Panc1 (cell line): ENCODE data around the gene MFSD12.

Source experiments
- CTCF ChIP-seq: fragments of 450-650 bp; IDR thresholded peaks from 2 replicates; pipeline ENCODE4 v1.5.1; 2017; ENCODE audit warnings: mild to moderate bottlenecking
- POLR2AphosphoS5 ChIP-seq: IDR thresholded peaks from 2 replicates; pipeline ENCODE4 v1.6.1; 2012; ENCODE audit warnings: mild to moderate bottlenecking, low read depth, low read length, moderate library complexity
- SIN3A ChIP-seq: IDR thresholded peaks from 2 replicates; pipeline ENCODE4 v1.6.1; 2012; ENCODE audit warnings: low read depth, mild to moderate bottlenecking, low read length, moderate library complexity, borderline replicate concordance; ENCODE audit not compliant: insufficient read depth
- TCF7L2 ChIP-seq: IDR thresholded peaks from 2 replicates; pipeline ENCODE4 v1.6.1; 2011; ENCODE audit warnings: mild to moderate bottlenecking, low read depth, low read length, inconsistent platforms

DNA sequence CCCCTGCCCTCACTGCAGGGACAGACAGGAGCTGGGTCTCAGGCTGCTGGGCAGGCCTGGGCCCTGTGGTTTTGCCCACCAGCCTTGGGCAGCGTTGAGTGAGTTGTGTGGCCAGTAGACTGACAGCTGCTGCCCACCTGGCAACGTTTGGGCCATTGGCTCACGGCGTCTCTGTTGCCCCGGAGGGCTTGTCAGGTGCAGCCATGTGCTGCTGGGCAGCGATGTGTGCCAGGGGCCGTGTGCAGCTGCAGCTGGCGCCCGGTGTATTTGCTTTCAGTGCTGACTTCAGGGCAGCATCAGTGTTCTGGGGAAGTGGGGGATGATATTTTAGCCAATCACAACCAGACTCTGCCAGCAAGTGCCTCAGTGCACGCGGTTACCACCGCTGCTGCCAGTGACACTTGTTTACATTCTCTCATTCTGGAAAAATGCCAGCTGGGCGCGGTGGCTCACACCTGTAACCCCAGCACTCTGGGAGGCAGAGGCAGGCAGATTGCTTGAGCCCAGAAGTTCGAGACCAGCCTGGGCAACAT lies 40.6 kb downstream of the MFSD12 start:
- TF ChIP-seq SIN3A (no peak), CTCF (no peak), TCF7L2 (no peak), POLR2AphosphoS5 (no peak)
